HepG2 (cell line): Measurements from ENCODE around the gene CRKL. TPM values are rescaled to one million over a fixed set of nuclear protein-coding genes. Genes with fewer than 3 reads are reported as not detected.

ENCODE experiments used
- ARID3A ChIP-seq: IDR thresholded peaks from 2 replicates; pipeline ENCODE4 v1.6.1; 2012; ENCODE audit warnings: low read depth, low read length, improper control_type of control experiment
- ATF1 ChIP-seq: IDR thresholded peaks from 2 replicates; pipeline ENCODE4 v1.6.1; 2016; ENCODE audit warnings: mild to moderate bottlenecking, control low read depth
- ATF2 ChIP-seq: sonication (generic); formaldehyde crosslinking; IDR thresholded peaks from 2 replicates; pipeline ENCODE4 v1.4.0; 2020; ENCODE audit warnings: missing genetic modification reagents
- FOXA3 ChIP-seq: IDR thresholded peaks from 2 replicates; pipeline ENCODE4 v1.6.1; 2016; ENCODE audit warnings: missing genetic modification reagents, missing compliant biosample characterization
- FOXP1 ChIP-seq, 2 experiments: fragments of 450-650 bp in 1 of 2; IDR thresholded peaks; 2 replicates each; pipeline ENCODE4 v1.6.1; 2017 to 2018; ENCODE audit warnings: antibody characterized with exemption in 1 of 2
- HOMEZ ChIP-seq: IDR thresholded peaks from 2 replicates; pipeline ENCODE4 v1.6.1; 2016; ENCODE audit warnings: low read depth
- IKZF1 ChIP-seq: fragments of 450-650 bp; IDR thresholded peaks from 2 replicates; pipeline ENCODE4 v1.7.1; 2016
- NR2F1 ChIP-seq, 2 experiments: fragments of 450-650 bp in 1 of 2; formaldehyde crosslinking in 1 of 2; IDR thresholded peaks; 2 replicates each; pipeline versions ENCODE4 v1.5.0 to v1.6.1; 2016 to 2020; ENCODE audit warnings: mild to moderate bottlenecking in 1 of 2, missing compliant biosample characterization in 1 of 2, missing genetic modification reagents in 1 of 2, moderate library complexity in 1 of 2
- NR2F6 ChIP-seq, 2 experiments: IDR thresholded peaks; 2 replicates each; pipeline ENCODE4 v1.6.1; 2016; ENCODE audit warnings: antibody characterized with exemption in 1 of 2, mild to moderate bottlenecking in 1 of 2
- RFXAP ChIP-seq: sonication (generic); formaldehyde crosslinking; IDR thresholded peaks from 2 replicates; pipeline ENCODE4 v1.4.0; 2020; ENCODE audit warnings: missing genetic modification reagents, borderline replicate concordance
- SOX6 ChIP-seq, 2 experiments: fragments of 450-650 bp in 1 of 2; sonication (generic) in 1 of 2; formaldehyde crosslinking in 1 of 2; IDR thresholded peaks; 2 replicates each; pipeline versions ENCODE4 v1.4.0 to v1.6.1; 2017 to 2020; ENCODE audit warnings: antibody characterized with exemption in 1 of 2, mild to moderate bottlenecking in 1 of 2, missing genetic modification reagents in 1 of 2
- ZBTB21 ChIP-seq: sonication (generic); formaldehyde crosslinking; IDR thresholded peaks from 2 replicates; pipeline ENCODE4 v1.4.0; 2020; ENCODE audit warnings: missing genetic modification reagents
- ZBTB7B ChIP-seq: sonication (generic); formaldehyde crosslinking; IDR thresholded peaks from 2 replicates; pipeline ENCODE4 v1.4.0; 2020; ENCODE audit warnings: missing genetic modification reagents
- ZNF121 ChIP-seq: sonication (generic); formaldehyde crosslinking; IDR thresholded peaks from 2 replicates; pipeline ENCODE4 v1.5.0; 2020; ENCODE audit warnings: mild to moderate bottlenecking, missing genetic modification reagents
- ZNF180 ChIP-seq: sonication (generic); formaldehyde crosslinking; IDR thresholded peaks from 2 replicates; pipeline ENCODE4 v1.4.0; 2020; ENCODE audit warnings: low read depth, missing genetic modification reagents, borderline replicate concordance
- ZNF501 ChIP-seq: sonication (generic); formaldehyde crosslinking; IDR thresholded peaks from 2 replicates; pipeline ENCODE4 v1.5.1; 2020; ENCODE audit warnings: mild to moderate bottlenecking, moderate library complexity, missing genetic modification reagents
- ZSCAN30 ChIP-seq: sonication (generic); formaldehyde crosslinking; IDR thresholded peaks from 2 replicates; pipeline ENCODE4 v1.5.0; 2020; ENCODE audit warnings: mild to moderate bottlenecking, missing genetic modification reagents
- polyA plus RNA-seq, 8 experiments: library from polyadenylated mRNA; depleted of rRNA in 3 of 8; stranded (reverse) in 7 of 8; unstranded in 1 of 8; fragments of >200 nt; fragmentation: Illumina TruSeq in 4 of 8; extraction: Trizol in 4 of 8; gene quantifications; 2 replicates each; pipeline versions ENCODE4 v1.2.1 to v1.2.3, GENCODE V29; 2011 to 2016; ENCODE audit warnings: low read depth in 4 of 8, missing spikeins in 1 of 8, mixed read lengths in 1 of 8; ENCODE audit not compliant: insufficient read depth in 1 of 8
- total RNA-seq, 5 experiments: library from RNA; depleted of rRNA; stranded (reverse); fragments of >200 nt; fragmentation: Illumina TruSeq; extraction: Trizol; gene quantifications; 2 replicates each; pipeline ENCODE4 v1.2.3, GENCODE V29; 2016; ENCODE audit warnings: low read depth in 1 of 5
- TF ChIP-seq, protein P1 (sequence below): sonication (generic); formaldehyde crosslinking; IDR thresholded peaks from 2 replicates; pipeline ENCODE4 v1.4.0; 2020; ENCODE audit warnings: missing genetic modification reagents, borderline replicate concordance
- TF ChIP-seq, protein P2 (sequence below): sonication (generic); formaldehyde crosslinking; IDR thresholded peaks from 2 replicates; pipeline ENCODE4 v1.5.1; 2020; ENCODE audit warnings: missing genetic modification reagents, mild to moderate bottlenecking, borderline replicate concordance

CRKL gene
- total and polyA plus RNA-seq, 2 of the 13 experiments (the other 11 are each of a cell fraction or from before 2014, with no cell fraction given) = 37.4 to 60.6 TPM

- TF ChIP-seq, protein P1, sequence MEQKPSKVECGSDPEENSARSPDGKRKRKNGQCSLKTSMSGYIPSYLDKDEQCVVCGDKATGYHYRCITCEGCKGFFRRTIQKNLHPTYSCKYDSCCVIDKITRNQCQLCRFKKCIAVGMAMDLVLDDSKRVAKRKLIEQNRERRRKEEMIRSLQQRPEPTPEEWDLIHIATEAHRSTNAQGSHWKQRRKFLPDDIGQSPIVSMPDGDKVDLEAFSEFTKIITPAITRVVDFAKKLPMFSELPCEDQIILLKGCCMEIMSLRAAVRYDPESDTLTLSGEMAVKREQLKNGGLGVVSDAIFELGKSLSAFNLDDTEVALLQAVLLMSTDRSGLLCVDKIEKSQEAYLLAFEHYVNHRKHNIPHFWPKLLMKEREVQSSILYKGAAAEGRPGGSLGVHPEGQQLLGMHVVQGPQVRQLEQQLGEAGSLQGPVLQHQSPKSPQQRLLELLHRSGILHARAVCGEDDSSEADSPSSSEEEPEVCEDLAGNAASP = 0 out of 2 replicates have a peak, but pooled peaks have one; percentile 27
- 0 out of 2 replicates have a peak, but pooled peaks have one; percentile 30 for TF ChIP-seq NR2F6 (IDR thresholded peaks at IDR 0.05)
- peak; percentile 57; the same call in 1 of the 2 replicates for TF ChIP-seq NR2F6 (CRISPR knock-in tag; IDR thresholded peaks at IDR 0.05)
- TF ChIP-seq HOMEZ (CRISPR knock-in tag) = no peak
- 0 out of 2 replicates have a peak, but pooled peaks have one; percentile 36 for TF ChIP-seq ARID3A
- TF ChIP-seq ATF1 (CRISPR knock-in tag) = no peak
- 0 out of 2 replicates have a peak, but pooled peaks have one; percentile 23 for TF ChIP-seq ATF2
- TF ChIP-seq, protein P2, sequence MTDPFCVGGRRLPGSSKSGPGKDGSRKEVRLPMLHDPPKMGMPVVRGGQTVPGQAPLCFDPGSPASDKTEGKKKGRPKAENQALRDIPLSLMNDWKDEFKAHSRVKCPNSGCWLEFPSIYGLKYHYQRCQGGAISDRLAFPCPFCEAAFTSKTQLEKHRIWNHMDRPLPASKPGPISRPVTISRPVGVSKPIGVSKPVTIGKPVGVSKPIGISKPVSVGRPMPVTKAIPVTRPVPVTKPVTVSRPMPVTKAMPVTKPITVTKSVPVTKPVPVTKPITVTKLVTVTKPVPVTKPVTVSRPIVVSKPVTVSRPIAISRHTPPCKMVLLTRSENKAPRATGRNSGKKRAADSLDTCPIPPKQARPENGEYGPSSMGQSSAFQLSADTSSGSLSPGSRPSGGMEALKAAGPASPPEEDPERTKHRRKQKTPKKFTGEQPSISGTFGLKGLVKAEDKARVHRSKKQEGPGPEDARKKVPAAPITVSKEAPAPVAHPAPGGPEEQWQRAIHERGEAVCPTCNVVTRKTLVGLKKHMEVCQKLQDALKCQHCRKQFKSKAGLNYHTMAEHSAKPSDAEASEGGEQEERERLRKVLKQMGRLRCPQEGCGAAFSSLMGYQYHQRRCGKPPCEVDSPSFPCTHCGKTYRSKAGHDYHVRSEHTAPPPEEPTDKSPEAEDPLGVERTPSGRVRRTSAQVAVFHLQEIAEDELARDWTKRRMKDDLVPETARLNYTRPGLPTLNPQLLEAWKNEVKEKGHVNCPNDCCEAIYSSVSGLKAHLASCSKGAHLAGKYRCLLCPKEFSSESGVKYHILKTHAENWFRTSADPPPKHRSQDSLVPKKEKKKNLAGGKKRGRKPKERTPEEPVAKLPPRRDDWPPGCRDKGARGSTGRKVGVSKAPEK (CRISPR knock-in tag) = no peak
- no peak for TF ChIP-seq FOXP1 (IDR thresholded peaks at IDR 0.05)
- peak; percentile 34; the same call in 1 of the 2 replicates for TF ChIP-seq FOXP1 (CRISPR knock-in tag; IDR thresholded peaks at IDR 0.05)
- TF ChIP-seq NR2F1 (CRISPR knock-in tag; IDR thresholded peaks at IDR 0.05) = peak; percentile 35 to 42; a peak in 1 of 4 replicates
- no peak for TF ChIP-seq IKZF1
- TF ChIP-seq ZSCAN30 = no peak
- TF ChIP-seq ZNF121 (CRISPR knock-in tag) = peak; percentile 54; the same call in 1 of the 2 replicates
- peak; percentile 79 for TF ChIP-seq ZBTB21 (CRISPR knock-in tag)
- TF ChIP-seq ZBTB7B (CRISPR knock-in tag) = no peak
- peak; percentile 68; the same call in 1 of the 2 replicates for TF ChIP-seq FOXA3 (CRISPR knock-in tag)
- no peak for TF ChIP-seq SOX6 (IDR thresholded peaks at IDR 0.05)
- TF ChIP-seq SOX6 (CRISPR knock-in tag; IDR thresholded peaks at IDR 0.05) = peak; percentile 39; the same call in 1 of the 2 replicates
- TF ChIP-seq ZNF501 (CRISPR knock-in tag) = no peak
- no peak for TF ChIP-seq ZNF180 (CRISPR knock-in tag)
- no peak for TF ChIP-seq RFXAP (CRISPR knock-in tag)
Observed at GRCh38 chr22:20904008-20904979, 12.9 kb upstream of the CRKL start (continued).
